Heart right ventricle (tissue), 16 donors: ENCODE measurements around the gene VPS51. TPM values are rescaled to one million over a fixed set of nuclear protein-coding genes. Genes with fewer than 3 reads are reported as not detected.
A peak's percentile ranks its signal among the peaks of the same experiment; 100 is the strongest.

Experiments
- ATAC-seq, 8 donors: fragments of 200-7000 bp; cut with Tn5 transposase; one replicate each; pipeline ENCODE4 v1.9.1; 2020; ENCODE audit warnings: mild to moderate bottlenecking in 8 of 8, moderate library complexity in 8 of 8, moderate number of reproducible peaks in 1 of 8
- DNase-seq, 2 donors: peaks; one replicate each; pipeline ENCODE4 v3.0.0-alpha.2; 2020
- H3K27ac ChIP-seq, 10 donors: fragments of 200-600 bp; sonication (generic) in 2 of 10; one replicate each; pipeline versions ENCODE4 v1.5.0 to v1.8.0; 2020 to 2022; ENCODE audit warnings: mild to moderate bottlenecking in 3 of 10
- H3K27me3 ChIP-seq, 7 donors: fragments of 200-600 bp; one replicate each; pipeline ENCODE4 v1.8.0; 2021 to 2022; ENCODE audit warnings: mild to moderate bottlenecking in 2 of 7
- H3K36me3 ChIP-seq, 9 donors: fragments of 200-600 bp; sonication (generic) in 1 of 9; one replicate each; pipeline versions ENCODE4 v1.5.0 to v1.8.0; 2020 to 2022; ENCODE audit warnings: mild to moderate bottlenecking in 2 of 9
- H3K4me1 ChIP-seq, 9 donors: fragments of 200-600 bp; sonication (generic) in 1 of 9; one replicate each; pipeline versions ENCODE4 v1.5.0 to v1.8.0; 2020 to 2022; ENCODE audit warnings: mild to moderate bottlenecking in 4 of 9
- H3K4me3 ChIP-seq, 10 donors: fragments of 200-600 bp; sonication (generic) in 2 of 10; one replicate each; pipeline versions ENCODE4 v1.5.0 to v1.8.0; 2020 to 2022; ENCODE audit warnings: mild to moderate bottlenecking in 7 of 10, moderate library complexity in 2 of 10
- H3K9me3 ChIP-seq, 11 donors: fragments of 200-600 bp in 10 of 11; sonication (generic) in 2 of 11; one replicate each; pipeline versions ENCODE4 v1.5.0 to v1.8.0; 2013 to 2022; ENCODE audit warnings: mild to moderate bottlenecking in 2 of 11, control low read depth in 1 of 11, moderate library complexity in 1 of 11
- CTCF ChIP-seq, 9 donors: fragments of 200-600 bp; sonication (generic) in 2 of 9; IDR thresholded peaks; one replicate each; pipeline versions ENCODE4 v1.5.0 to v1.8.0; 2021 to 2022; ENCODE audit warnings: antibody characterized with exemption in 9 of 9, mild to moderate bottlenecking in 5 of 9, moderate library complexity in 1 of 9
- WGBS, 2 donors: extraction: QIAGEN DNeasy Blood & Tissue Kit; methylation state at CpG; one replicate each; pipeline ENCODE4 v1.1.7; 2013; ENCODE audit warnings: inconsistent platforms in 1 of 2; 5-methylcytosine and 5-hydroxymethylcytosine counted together
- intact Hi-C, 10 donors: fragments of 100-400 bp; cut with DNase I; formaldehyde crosslinking; loops; one replicate each; pipeline versions ENCODE4 v1.11.1 to v1.14.2; 2022
- polyA plus RNA-seq, 2 donors: library from polyadenylated mRNA; stranded (reverse); fragments of 200-250 nt; gene quantifications; one replicate each; pipeline ENCODE4 v1.2.3, GENCODE V29; 2013
- total RNA-seq, 10 donors: library from RNA; stranded (reverse); fragmentation: NEBNext Ultra II Directional in 3 of 10; extraction: Animal tissue kit (Norgen Biotek cat#: 25700) in 3 of 10; gene quantifications; one replicate each; pipeline versions ENCODE4 v1.2.1 to v1.2.4, GENCODE V29; 2021 to 2023
- donor health status: Arrhythmogenic right ventricular cardiomyopathy.
- donor health status: ischemic (EF 13 %, LVEDD 7.1; RV severe dilation, severe dysfunction).
- donor health status: healthy with polysubstance abuse.
- donor health status: DM: no; HTN: yes; CAD: no.
- donor health status: DM: no; HTN: no; CAD: no.
- donor health status: ischemic (EF 25% LVEDD 6.9; RV normal size, moderate dysfunction).
- donor health status: ischemic (EF 25% LVEDD 5.7; RV mildly dilated, moderate dysfunction).
- donor health status: healthy.
- donor health status: DM: yes; HTN: yes; CAD: no.
- donor health status: Ischemic cardiomyopathy.
- donor health status: ischemic (EF 35%, LVEDD 5.7; RV mildly dilated, moderate dysfunction).
- donor health status: nonischemic (EF 11% LVEDD 7.7; RV severe dilation, severe dysfunction).
- donor health status: DM: yes; HTN: yes; CAD: no.
- donor health status: PGD.
- donor health status: ischemic (EF 29% LVEDD 5.4; RV normal size, mild dysfunction).
- donor health status: nonischemic (EF 23%, LVEDD 6.1; RV moderate dilation, normal function).

Gene VPS51
- total and polyA plus RNA-seq, 12 donors: 79.2 to 123 (median 100) TPM

DNA sequence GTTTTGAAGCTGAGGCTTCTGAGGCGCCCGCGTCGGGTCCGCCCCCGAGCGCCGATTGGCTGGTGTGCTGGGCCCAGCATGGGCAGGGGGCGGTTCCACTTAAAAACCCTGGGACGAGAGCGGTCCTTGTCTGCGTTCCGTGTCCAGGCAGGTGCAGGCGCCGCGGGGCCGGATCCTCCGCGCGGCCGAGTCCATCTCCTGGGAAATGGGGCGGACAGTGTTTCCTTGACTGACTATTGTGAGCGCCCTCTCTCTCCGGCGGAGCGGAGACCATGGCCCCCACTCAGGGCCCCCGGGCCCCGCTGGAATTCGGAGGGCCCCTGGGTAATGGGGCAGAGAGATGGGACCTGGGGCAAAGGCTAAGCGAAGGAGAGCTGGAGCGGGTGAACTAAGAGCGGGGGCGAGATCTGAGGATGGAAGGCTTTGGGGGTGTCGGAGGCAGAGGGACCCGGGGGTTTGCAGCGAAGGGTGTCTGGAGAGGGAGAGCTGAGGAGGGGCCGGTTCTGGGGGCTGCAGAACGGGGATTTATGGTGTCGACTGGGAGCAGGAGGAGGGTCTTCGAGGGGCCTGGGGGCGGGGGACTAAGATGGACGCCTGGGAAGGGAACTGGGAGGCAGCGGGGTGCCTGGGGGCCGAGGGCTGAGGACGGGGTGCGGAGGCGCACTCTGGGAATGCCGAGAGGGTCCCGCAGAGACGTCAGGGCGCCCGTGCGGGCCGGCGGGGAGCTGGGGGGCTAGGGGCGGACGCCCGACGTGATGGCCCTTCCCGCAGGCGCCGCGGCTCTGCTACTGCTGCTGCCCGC, 15.9 kb downstream of the VPS51 start, which contains the start of gene TM7SF2:
TSS of gene TM7SF2 (plus strand) at position 129 of the 802 bp plus-strand sequence. CDS start at position 273, 144 bp downstream.
- WGBS, 2 donors: 0 to 1% methylated on average over 61 to 64 of the region's 64 CpGs
- H3K4me1 ChIP-seq: peaks cover 26 to 66% (median 50%) of the 10 kb centered on the region in 9 donors

GRCh38 chr11:65112546-65113360, 16.7 kb downstream of the VPS51 start:
- Histone ChIP-seq H3K27me3 (peaks cover 0 to 10% (median 0%) of the 10 kb centered on the region in 7 donors), H3K4me3 (peak overlapping the region; percentile 38 to 75 (median 59)), H3K27ac (peak overlapping the region; percentile 27 to 84 (median 74)), H3K9me3 (no peaks in the 10 kb centered on the region), H3K4me1 (peaks cover 26 to 67% (median 54%) of the 10 kb centered on the region in 9 donors), H3K36me3 (peaks cover 0 to 42% (median 26%) of the 10 kb centered on the region in 9 donors)
- peak; percentile 50 to 74 for DNase-seq
- peak; percentile 66 to 91 (median 86) for TF ChIP-seq CTCF (IDR thresholded peaks at IDR 0.05)
- intact Hi-C loops: loop anchor here in 4 of 10 donors (5.0 to 10.0 kb wide), 4 partner anchors 70 to 338 kb away; partner anchors contain the start of genes ARL2 (in 1 of the 4), CAPN1 (in 1 of the 4) and SF1 (in 1 of the 4)
- 0 to 1% methylated on average over 51 to 57 of the region's 57 CpGs for WGBS, 2 donors
- peak; percentile 40 to 62 (median 51) for ATAC-seq

More for the DNA sequence above, 15.9 kb downstream of the VPS51 start, which contains the start of gene TM7SF2:
- peak; percentile 96 for DNase-seq
- H3K9me3 ChIP-seq: no peaks in the 10 kb centered on the region
- peaks cover 0 to 46% (median 30%) of the 10 kb centered on the region in 9 donors for H3K36me3 ChIP-seq
- peak; percentile 82 to 94 (median 92) for ATAC-seq
- TF ChIP-seq CTCF (IDR thresholded peaks at IDR 0.05): no peak
- H3K27me3 ChIP-seq: peaks cover 0 to 10% (median 0%) of the 10 kb centered on the region in 7 donors
- intact Hi-C loops: loop anchor here in 5 of 10 donors (2.0 to 10.0 kb wide), 5 partner anchors 69 to 337 kb away; partner anchors contain the start of genes CAPN1 (in 2 of the 5), ARL2 (in 1 of the 5) and SF1 (in 1 of the 5)
- peak within 1 kb of the TSS; percentile 38 to 75 (median 59) for H3K4me3 ChIP-seq
- peak within 1 kb of the TSS; percentile 27 to 84 (median 74) for H3K27ac ChIP-seq

- H3K27ac ChIP-seq: peak overlapping the region in 9 of 10 donors; percentile 61 to 84 (median 79)
- no peak for DNase-seq
- H3K36me3 ChIP-seq: peaks cover 0 to 40% (median 20%) of the 10 kb centered on the region in 9 donors
- ATAC-seq: no peak
- no peak for TF ChIP-seq CTCF (IDR thresholded peaks at IDR 0.05)
- WGBS, 2 donors: 11 to 15% methylated on average over 14 of the region's 14 CpGs
- peak overlapping the region in 9 of 10 donors; percentile 38 to 75 (median 60) for H3K4me3 ChIP-seq
- H3K4me1 ChIP-seq: peaks cover 26 to 73% (median 58%) of the 10 kb centered on the region in 9 donors
- peaks cover 0 to 10% (median 0%) of the 10 kb centered on the region in 7 donors for H3K27me3 ChIP-seq
- intact Hi-C loops: loop anchor here in 4 of 10 donors (5.0 to 10.0 kb wide), 4 partner anchors 69 to 339 kb away; partner anchors contain the start of genes ARL2 (in 1 of the 4), CAPN1 (in 1 of the 4) and SF1 (in 1 of the 4)
- no peaks in the 10 kb centered on the region for H3K9me3 ChIP-seq
Observed at GRCh38 chr11:65113361-65113756, 17.3 kb downstream of the VPS51 start.
